ENCODE measurements around the gene SLC39A5. TPM values are rescaled to one million over a fixed set of nuclear protein-coding genes. Genes with fewer than 3 reads are reported as not detected.

The SLC39A5 gene
- total and polyA plus RNA-seq, 2 of the 13 experiments (the other 11 are each of a cell fraction or from before 2014, with no cell fraction given), result 59.7 to 101 TPM

DNA sequence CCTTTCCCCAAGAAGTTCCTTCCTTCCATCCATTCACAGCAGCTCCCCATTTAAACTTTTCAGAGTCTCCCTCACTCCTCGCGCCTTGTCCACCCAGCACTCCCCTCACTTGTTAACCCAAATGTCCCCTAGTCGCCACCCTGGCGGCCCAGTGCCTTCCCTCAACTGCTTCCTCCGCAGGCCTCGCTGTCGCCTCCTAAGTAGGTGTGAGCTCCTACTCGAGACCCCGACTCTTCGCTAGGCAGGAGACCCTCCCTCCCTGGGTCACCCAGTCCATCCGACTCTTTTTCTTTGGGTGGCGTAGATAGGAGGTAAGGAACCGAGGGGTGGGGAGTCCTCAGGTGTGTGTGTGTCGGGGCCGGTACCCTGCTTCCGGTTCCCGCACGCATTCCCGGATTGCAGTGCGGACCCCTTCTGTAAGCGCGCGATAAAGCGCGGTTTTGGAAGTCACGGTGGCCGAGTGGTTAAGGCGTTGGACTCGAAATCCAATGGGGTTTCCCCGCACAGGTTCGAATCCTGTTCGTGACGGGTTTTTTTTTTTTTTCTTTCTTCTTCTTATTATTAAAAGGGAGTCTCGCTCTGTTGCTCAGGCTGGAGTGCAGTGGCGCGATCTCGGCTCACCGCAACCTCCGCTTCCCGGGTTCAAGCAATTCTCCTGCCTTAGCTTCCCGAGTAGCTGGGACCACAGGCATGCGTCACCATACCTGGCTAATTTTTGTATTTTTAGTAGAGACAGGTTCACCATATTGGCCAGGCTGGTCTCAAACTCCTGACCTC lies 39.7 kb upstream of the SLC39A5 start (continued):
- TF ChIP-seq TERF1 (CRISPR knock-in tag; IDR thresholded peaks at IDR 0.05) (no peak), ZNF142 (CRISPR knock-in tag; IDR thresholded peaks at IDR 0.05) (0 out of 2 replicates have a peak, but pooled peaks have one; percentile 32), ZNF788 (CRISPR knock-in tag; IDR thresholded peaks at IDR 0.05; ENCODE audit: borderline replicate concordance) (peak; percentile 57; the same call in 1 of the 2 replicates), MZF1 (CRISPR knock-in tag; IDR thresholded peaks at IDR 0.05; ENCODE audit: borderline replicate concordance) (0 out of 2 replicates have a peak, but pooled peaks have one; percentile 60), FOSL1 (CRISPR knock-in tag; IDR thresholded peaks at IDR 0.05; ENCODE audit: borderline replicate concordance) (no peak), RBM39 (IDR thresholded peaks at IDR 0.05; ENCODE audit: low read depth, low read length, poor library complexity, severe bottlenecking) (no peak), POGK (CRISPR knock-in tag; conservative IDR thresholded peaks at IDR 0.05) (peak; percentile 32; the same call in 1 of the 2 replicates), ZNF3 (CRISPR knock-in tag; IDR thresholded peaks at IDR 0.05) (no peak)
- TF ChIP-seq, protein P1, sequence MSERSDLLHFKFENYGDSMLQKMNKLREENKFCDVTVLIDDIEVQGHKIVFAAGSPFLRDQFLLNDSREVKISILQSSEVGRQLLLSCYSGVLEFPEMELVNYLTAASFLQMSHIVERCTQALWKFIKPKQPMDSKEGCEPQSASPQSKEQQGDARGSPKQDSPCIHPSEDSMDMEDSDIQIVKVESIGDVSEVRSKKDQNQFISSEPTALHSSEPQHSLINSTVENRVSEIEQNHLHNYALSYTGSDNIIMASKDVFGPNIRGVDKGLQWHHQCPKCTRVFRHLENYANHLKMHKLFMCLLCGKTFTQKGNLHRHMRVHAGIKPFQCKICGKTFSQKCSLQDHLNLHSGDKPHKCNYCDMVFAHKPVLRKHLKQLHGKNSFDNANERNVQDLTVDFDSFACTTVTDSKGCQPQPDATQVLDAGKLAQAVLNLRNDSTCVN (CRISPR knock-in tag; IDR thresholded peaks at IDR 0.05; ENCODE audit: borderline replicate concordance), result no peak
- TF ChIP-seq, protein P2, sequence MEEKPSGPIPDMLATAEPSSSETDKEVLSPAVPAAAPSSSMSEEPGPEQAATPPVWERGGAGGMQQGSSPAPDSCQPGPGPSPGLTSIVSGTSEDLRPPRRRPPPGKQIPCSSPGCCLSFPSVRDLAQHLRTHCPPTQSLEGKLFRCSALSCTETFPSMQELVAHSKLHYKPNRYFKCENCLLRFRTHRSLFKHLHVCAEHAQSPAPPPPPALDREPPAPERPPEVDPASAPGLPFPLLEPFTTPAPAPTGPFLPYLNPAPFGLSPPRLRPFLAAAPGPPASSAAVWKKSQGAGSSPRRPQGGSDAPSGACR (CRISPR knock-in tag; IDR thresholded peaks at IDR 0.05), result peak; percentile 65; the same call in 1 of the 2 replicates

Measured in HepG2 (cell line).